ENCODE data around the gene CILP2.

The CILP2 gene

GRCh38 chr19:19514881-19515641, 23.0 kb upstream of the CILP2 start, which contains the start of gene TSSK6:
Gene TSSK6, minus strand, starts transcription at chr19:19515548. Its CDS starts 121 bp downstream, at chr19:19515427.
- TF ChIP-seq FOXP2 (optimal IDR thresholded peaks at IDR 0.05; ENCODE audit: control extremely low read depth, extremely low read length, insufficient read depth): no peak
- no peak for TF ChIP-seq EZH2 (IDR thresholded peaks at IDR 0.05)
- no peak for TF ChIP-seq POLR2AphosphoS5 (IDR thresholded peaks at IDR 0.05; ENCODE audit: borderline replicate concordance, low read depth, low read length)
- peak within 1 kb of the TSS; percentile 25 for H3K27ac ChIP-seq
- no peaks in the 10 kb centered on the region for H3K9me3 ChIP-seq (ENCODE audit: low read depth, low read length)
- H3K9ac ChIP-seq (ENCODE audit: insufficient read length): peak within 1 kb of the TSS; percentile 71
- H3K4me3 ChIP-seq: peak within 1 kb of the TSS; percentile 99
- H3K36me3 ChIP-seq (ENCODE audit: insufficient read depth, low read length): peaks cover 10% of the 10 kb centered on the region; the same call in 1 of the 2 replicates
- DNase-seq (ENCODE audit: low read depth, low spot score): no peak

- TF ChIP-seq FOXP2 (optimal IDR thresholded peaks at IDR 0.05; ENCODE audit: control extremely low read depth, extremely low read length, insufficient read depth): no peak
- TF ChIP-seq POLR2AphosphoS5 (IDR thresholded peaks at IDR 0.05; ENCODE audit: borderline replicate concordance, low read depth, low read length): peak; percentile 95
- peak; percentile 34 for DNase-seq (ENCODE audit: low read depth, low spot score)
- peak within 1 kb of the TSS; percentile 25 for H3K27ac ChIP-seq
- peaks cover 17% of the 10 kb centered on the region; the same call in 1 of the 2 replicates for H3K36me3 ChIP-seq (ENCODE audit: insufficient read depth, low read length)
- H3K9ac ChIP-seq (ENCODE audit: insufficient read length): peak within 1 kb of the TSS; percentile 71
- peak within 1 kb of the TSS; percentile 99 for H3K4me3 ChIP-seq
- H3K9me3 ChIP-seq (ENCODE audit: low read depth, low read length): no peaks in the 10 kb centered on the region
Observed at GRCh38 chr19:19515642-19516519, 22.2 kb upstream of the CILP2 start, which contains the start of gene NDUFA13. Gene NDUFA13, plus strand, starts transcription at chr19:19516225. Its CDS starts 14 bp downstream, at chr19:19516239.

- Histone ChIP-seq H3K9me3 (ENCODE audit: low read depth, low read length) (no peaks in the 10 kb centered on the region), H3K4me3 (peak overlapping the region; percentile 99), H3K9ac (ENCODE audit: insufficient read length) (peak overlapping the region; percentile 71), H3K36me3 (ENCODE audit: insufficient read depth, low read length) (peaks cover 19% of the 10 kb centered on the region; the same call in 1 of the 2 replicates), H3K27ac (no peak overlapping the region)
- DNase-seq (ENCODE audit: low read depth, low spot score): no peak
- TF ChIP-seq FOXP2 (optimal IDR thresholded peaks at IDR 0.05; ENCODE audit: control extremely low read depth, extremely low read length, insufficient read depth): no peak
- TF ChIP-seq POLR2AphosphoS5 (IDR thresholded peaks at IDR 0.05; ENCODE audit: borderline replicate concordance, low read depth, low read length): no peak
- TF ChIP-seq EZH2 (IDR thresholded peaks at IDR 0.05): no peak
Observed at GRCh38 chr19:19517235-19517619, 20.8 kb upstream of the CILP2 start.

- Histone ChIP-seq H3K4me3 (no peak overlapping the region), H3K27ac (no peak overlapping the region), H3K9ac (ENCODE audit: insufficient read length) (no peak overlapping the region), H3K9me3 (ENCODE audit: low read depth, low read length) (no peaks in the 10 kb centered on the region), H3K36me3 (ENCODE audit: insufficient read depth, low read length) (peaks cover 24% of the 10 kb centered on the region)
- no peak for DNase-seq (ENCODE audit: low read depth, low spot score)
- TF ChIP-seq FOXP2 (optimal IDR thresholded peaks at IDR 0.05; ENCODE audit: control extremely low read depth, extremely low read length, insufficient read depth): no peak
- no peak for TF ChIP-seq POLR2AphosphoS5 (IDR thresholded peaks at IDR 0.05; ENCODE audit: borderline replicate concordance, low read depth, low read length)
- no peak for TF ChIP-seq EZH2 (IDR thresholded peaks at IDR 0.05)
Observed at GRCh38 chr19:19520989-19521388, 17.1 kb upstream of the CILP2 start.

GRCh38 chr19:19523177-19523576, 14.9 kb upstream of the CILP2 start:
- Histone ChIP-seq H3K9me3 (ENCODE audit: low read depth, low read length) (no peaks in the 10 kb centered on the region), H3K9ac (ENCODE audit: insufficient read length) (no peak overlapping the region), H3K27ac (no peak overlapping the region), H3K36me3 (ENCODE audit: insufficient read depth, low read length) (peaks cover 34% of the 10 kb centered on the region), H3K4me3 (no peak overlapping the region)
- TF ChIP-seq POLR2AphosphoS5 (IDR thresholded peaks at IDR 0.05; ENCODE audit: borderline replicate concordance, low read depth, low read length): no peak
- TF ChIP-seq FOXP2 (optimal IDR thresholded peaks at IDR 0.05; ENCODE audit: control extremely low read depth, extremely low read length, insufficient read depth): no peak
- TF ChIP-seq EZH2 (IDR thresholded peaks at IDR 0.05): no peak
- no peak for DNase-seq (ENCODE audit: low read depth, low spot score)

DNA sequence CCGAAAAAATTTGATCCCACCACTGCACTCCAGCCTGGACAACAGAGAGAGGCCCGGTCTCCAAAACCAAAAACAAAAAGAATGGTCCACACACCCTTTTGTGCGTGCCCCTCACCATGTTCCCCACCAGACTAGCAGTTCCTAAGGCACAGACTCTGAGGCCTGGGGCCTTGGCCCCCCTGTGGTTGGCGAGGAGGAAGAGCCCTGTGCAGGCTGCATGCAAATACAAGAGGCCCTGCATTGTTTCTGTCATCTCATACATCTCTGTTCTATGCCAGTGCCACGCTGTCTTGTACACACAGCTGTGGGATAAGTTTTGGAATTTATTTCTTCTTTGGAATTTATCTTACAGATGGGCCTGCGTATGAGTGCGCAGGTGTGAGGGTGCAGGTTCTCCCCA, 14.0 kb upstream of the CILP2 start:
- no peak for DNase-seq (ENCODE audit: low read depth, low spot score)
- TF ChIP-seq POLR2AphosphoS5 (IDR thresholded peaks at IDR 0.05; ENCODE audit: borderline replicate concordance, low read depth, low read length): no peak
- TF ChIP-seq EZH2 (IDR thresholded peaks at IDR 0.05): no peak
- TF ChIP-seq FOXP2 (optimal IDR thresholded peaks at IDR 0.05; ENCODE audit: control extremely low read depth, extremely low read length, insufficient read depth): no peak
- H3K9me3 ChIP-seq (ENCODE audit: low read depth, low read length): no peaks in the 10 kb centered on the region
- H3K27ac ChIP-seq: no peak overlapping the region
- peak overlapping the region; percentile 41 for H3K9ac ChIP-seq (ENCODE audit: insufficient read length)
- H3K4me3 ChIP-seq: no peak overlapping the region
- peaks cover 33% of the 10 kb centered on the region for H3K36me3 ChIP-seq (ENCODE audit: insufficient read depth, low read length)

DNA sequence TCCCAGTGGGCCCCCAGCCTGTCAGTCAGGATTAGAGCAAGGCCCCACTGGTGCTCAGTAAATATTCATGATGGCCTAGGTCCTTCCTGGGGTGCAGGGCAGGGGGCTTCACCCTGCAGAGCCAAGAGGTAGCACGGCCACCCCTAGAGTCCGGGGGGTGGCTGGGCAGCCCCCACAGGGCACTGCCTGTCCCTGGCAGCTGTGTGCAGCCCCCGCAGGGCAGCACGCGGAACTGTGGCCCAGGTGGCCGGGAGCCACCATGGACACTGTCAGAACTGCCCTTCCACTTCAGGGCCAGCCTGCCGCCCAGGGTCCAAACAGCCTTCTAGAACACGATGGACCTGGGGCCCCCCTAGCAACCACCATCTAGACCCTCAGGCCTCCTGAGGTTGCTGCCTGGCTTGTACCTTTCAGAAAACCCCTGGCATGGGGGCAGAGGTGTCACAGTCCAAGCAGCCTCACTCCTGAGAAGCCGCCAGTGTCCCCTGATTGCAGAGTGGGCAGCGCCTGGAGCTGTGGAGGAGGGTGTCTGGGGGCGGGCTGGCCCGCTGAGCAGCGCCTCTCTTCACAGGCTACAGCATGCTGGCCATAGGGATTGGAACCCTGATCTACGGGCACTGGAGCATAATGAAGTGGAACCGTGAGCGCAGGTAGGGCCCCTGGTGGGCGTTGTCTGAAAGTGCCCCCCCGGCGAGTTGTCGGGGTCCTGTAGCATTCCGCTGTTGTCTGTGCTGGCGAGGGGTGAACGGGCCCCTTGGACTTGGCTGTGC, 12.3 kb upstream of the CILP2 start:
- TF ChIP-seq POLR2AphosphoS5 (IDR thresholded peaks at IDR 0.05; ENCODE audit: borderline replicate concordance, low read depth, low read length) (no peak), FOXP2 (optimal IDR thresholded peaks at IDR 0.05; ENCODE audit: control extremely low read depth, extremely low read length, insufficient read depth) (no peak), EZH2 (IDR thresholded peaks at IDR 0.05) (no peak)
- no peak overlapping the region for H3K27ac ChIP-seq

More for the DNA sequence above, 12.3 kb upstream of the CILP2 start:
- Histone ChIP-seq H3K4me3 (no peak overlapping the region), H3K36me3 (ENCODE audit: insufficient read depth, low read length) (peaks cover 18% of the 10 kb centered on the region), H3K9ac (ENCODE audit: insufficient read length) (no peak overlapping the region), H3K9me3 (ENCODE audit: low read depth, low read length) (no peaks in the 10 kb centered on the region)
- no peak for DNase-seq (ENCODE audit: low read depth, low spot score)
